ENCODE measurements around the gene CHAC1. TPM values are rescaled to one million over a fixed set of nuclear protein-coding genes. Genes with fewer than 3 reads are reported as not detected.
"Not testable (repeated sequence)": the region's sequence is repeated elsewhere in the genome, so short reads cannot be mapped to it uniquely, and the experiment has no call there.

The CHAC1 gene
- total RNA-seq, 5 donors from 2014 or later (not counting 1 experiment from before 2014, with no cell fraction given): 0.44 to 7.5 (median 7.2) TPM

DNA sequence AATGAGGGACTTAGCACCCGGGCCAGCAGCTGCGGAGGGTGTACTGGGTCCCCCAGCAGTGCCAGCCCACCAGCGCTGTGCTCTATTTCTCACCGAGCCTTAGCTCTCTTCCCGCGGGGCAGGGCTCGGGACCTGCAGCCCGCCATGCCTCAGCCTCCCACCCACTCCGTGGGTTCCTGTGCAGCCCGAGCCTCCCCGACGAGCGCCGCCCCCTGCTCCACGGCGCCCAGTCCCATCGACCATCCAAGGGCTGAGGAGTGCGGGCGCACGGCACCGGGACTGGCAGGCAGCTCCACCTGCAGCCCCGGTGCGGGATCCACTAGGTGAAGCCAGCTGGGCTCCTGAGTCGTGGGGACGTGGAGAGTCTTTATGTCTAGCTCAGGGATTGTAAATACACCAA lies 8.5 kb downstream of the CHAC1 start:
- H3K4me1 ChIP-seq (ENCODE audit: control insufficient read depth in 1 of 2, extremely low read depth in 1 of 2, insufficient read depth in 2 of 2, low read length in 2 of 2); DNase-seq; H3K27ac ChIP-seq (ENCODE audit: low read length); H3K36me3 Mint-ChIP-seq; H3K4me3 ChIP-seq (ENCODE audit: control insufficient read depth in 1 of 2, extremely low read depth in 1 of 2, low read length in 1 of 2); H3K9me3 ChIP-seq; H3K27me3 Mint-ChIP-seq; H3K27ac Mint-ChIP-seq; POLR2A ChIA-PET; CTCF ChIA-PET; H3K4me3 Mint-ChIP-seq; H3K4me1 Mint-ChIP-seq; ATAC-seq (replicated peaks in 1 of 4); H3K36me3 ChIP-seq (ENCODE audit: control insufficient read depth in 2 of 2, extremely low read depth in 1 of 2, insufficient read depth in 1 of 2, low read length in 1 of 2); H3K9me3 Mint-ChIP-seq: not testable (repeated sequence)
- H3K27me3 ChIP-seq (replicated peaks in 1 of 2; ENCODE audit: control insufficient read depth in 2 of 2, extremely low read depth in 1 of 2, insufficient read depth in 2 of 2, low read length in 1 of 2): peaks cover 0 to 26% of the 10 kb centered on the region in 2 experiments
- 88% methylated on average over 24 of the region's 25 CpGs for WGBS (ENCODE audit: insufficient coverage)

DNA sequence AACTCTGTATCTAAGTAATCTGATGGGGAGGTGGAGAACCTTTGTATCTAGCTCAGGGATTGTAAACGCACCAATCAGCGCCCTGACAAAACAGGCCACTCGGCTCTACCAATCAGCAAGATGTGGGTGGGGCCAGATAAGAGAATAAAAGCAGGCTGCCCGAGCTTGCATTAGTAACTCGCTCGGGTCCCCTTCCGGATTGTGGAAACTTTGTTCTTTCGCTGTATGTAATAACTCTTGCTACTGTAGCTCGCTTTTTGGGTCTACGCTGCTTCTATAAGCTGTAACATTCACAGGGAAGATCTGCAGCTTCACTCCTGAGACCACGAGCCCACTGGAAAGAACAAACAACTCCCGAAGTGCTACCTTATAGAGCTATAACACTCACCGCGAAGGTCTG lies 9.0 kb downstream of the CHAC1 start:
- H3K4me3 Mint-ChIP-seq; H3K36me3 Mint-ChIP-seq; H3K9me3 Mint-ChIP-seq; H3K36me3 ChIP-seq (ENCODE audit: control insufficient read depth in 2 of 2, extremely low read depth in 1 of 2, insufficient read depth in 1 of 2, low read length in 1 of 2); H3K4me1 Mint-ChIP-seq; H3K4me3 ChIP-seq (ENCODE audit: control insufficient read depth in 1 of 2, extremely low read depth in 1 of 2, low read length in 1 of 2); POLR2A ChIA-PET; H3K27ac ChIP-seq (ENCODE audit: low read length); ATAC-seq (replicated peaks in 1 of 4); H3K27ac Mint-ChIP-seq; H3K4me1 ChIP-seq (ENCODE audit: control insufficient read depth in 1 of 2, extremely low read depth in 1 of 2, insufficient read depth in 2 of 2, low read length in 2 of 2); H3K9me3 ChIP-seq; DNase-seq; H3K27me3 Mint-ChIP-seq: not testable (repeated sequence)
- WGBS (ENCODE audit: insufficient coverage): 91% methylated on average over 11 of the region's 14 CpGs
- H3K27me3 ChIP-seq (replicated peaks in 1 of 2; ENCODE audit: control insufficient read depth in 2 of 2, extremely low read depth in 1 of 2, insufficient read depth in 2 of 2, low read length in 1 of 2): peaks cover 0 to 26% of the 10 kb centered on the region in 2 experiments
- CTCF ChIA-PET: interaction anchor here in 1 of 2 donors (0.5 kb wide), 1 partner anchor 283 kb away, joined by 3 read pairs; no protein-coding TSS in a partner anchor

DNA sequence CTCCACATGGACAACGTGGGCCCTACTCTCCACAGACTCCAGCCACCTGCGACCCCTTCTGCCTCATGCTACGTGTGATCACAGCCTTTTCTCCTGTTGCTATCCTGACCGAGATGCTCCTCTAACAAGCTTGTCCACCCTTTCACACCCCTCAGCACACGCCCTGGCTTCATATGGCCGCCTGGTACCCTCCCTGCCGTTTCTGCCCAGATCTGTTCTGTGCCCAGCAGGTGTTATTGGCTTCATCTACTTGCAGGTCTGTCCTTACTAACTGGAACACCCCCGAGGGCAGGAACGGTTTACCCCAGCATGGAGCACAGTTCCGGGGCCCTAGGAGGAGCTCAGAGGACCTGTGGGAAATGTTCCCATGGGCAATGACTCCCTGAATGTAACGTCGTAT lies 9.9 kb downstream of the CHAC1 start:
- Histone ChIP-seq H3K27me3 (replicated peaks in 1 of 2; ENCODE audit: control insufficient read depth in 2 of 2, extremely low read depth in 1 of 2, insufficient read depth in 2 of 2, low read length in 1 of 2) (peaks cover 0 to 20% of the 10 kb centered on the region in 2 experiments), H3K9me3 (no peaks in the 10 kb centered on the region), H3K27ac (ENCODE audit: low read length) (no peak overlapping the region), H3K4me1 (ENCODE audit: control insufficient read depth in 1 of 2, extremely low read depth in 1 of 2, insufficient read depth in 2 of 2, low read length in 2 of 2) (no peaks in the 10 kb centered on the region), H3K36me3 (ENCODE audit: control insufficient read depth in 2 of 2, extremely low read depth in 1 of 2, insufficient read depth in 1 of 2, low read length in 1 of 2) (no peaks in the 10 kb centered on the region), H3K4me3 (ENCODE audit: control insufficient read depth in 1 of 2, extremely low read depth in 1 of 2, low read length in 1 of 2) (no peak overlapping the region)
- H3K36me3 Mint-ChIP-seq: no peaks in the 10 kb centered on the region
- POLR2A ChIA-PET: no interaction called here
- no peak for DNase-seq
- no peak for ATAC-seq (replicated peaks in 1 of 4)
- CTCF ChIA-PET: no interaction called here
- H3K27me3 Mint-ChIP-seq: peaks cover 4 to 7% of the 10 kb centered on the region in 2 donors
- no peaks in the 10 kb centered on the region for H3K9me3 Mint-ChIP-seq
- peaks cover 0 to 6% (median 0%) of the 10 kb centered on the region in 3 donors for H3K4me1 Mint-ChIP-seq
- H3K4me3 Mint-ChIP-seq: no peak overlapping the region
- H3K27ac Mint-ChIP-seq: no peak overlapping the region
- 79% methylated on average over 9 of the region's 12 CpGs for WGBS (ENCODE audit: insufficient coverage)

DNA sequence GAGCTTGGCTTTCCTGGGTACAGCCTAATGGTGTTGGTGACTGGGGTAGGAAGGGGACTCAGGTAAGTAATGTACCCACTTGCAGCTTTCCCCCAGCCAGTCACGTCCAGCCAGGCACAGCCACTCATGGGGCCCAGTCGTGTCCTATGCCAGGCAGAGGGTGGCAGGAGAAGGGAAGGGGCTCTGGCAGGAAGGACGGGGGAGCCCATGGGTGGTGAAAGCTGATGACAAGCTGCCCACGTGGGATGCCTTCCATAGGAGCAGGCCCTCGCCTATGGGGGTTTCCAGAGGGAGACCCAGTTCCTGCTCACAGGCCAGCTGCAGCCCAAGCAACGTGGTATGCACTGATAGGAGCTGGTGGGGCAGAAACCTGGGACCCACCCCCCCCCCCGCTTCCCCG lies 10.7 kb downstream of the CHAC1 start:
- POLR2A ChIA-PET: interaction anchor here in 1 of 2 donors (0.7 kb wide), 1 partner anchor 69 kb away, joined by 4 read pairs; no protein-coding TSS in a partner anchor
- peaks cover 4 to 7% of the 10 kb centered on the region in 2 donors for H3K27me3 Mint-ChIP-seq
- WGBS (ENCODE audit: insufficient coverage): 82% methylated on average over 3 of the region's 8 CpGs
- no peaks in the 10 kb centered on the region for H3K4me1 ChIP-seq (ENCODE audit: control insufficient read depth in 1 of 2, extremely low read depth in 1 of 2, insufficient read depth in 2 of 2, low read length in 2 of 2)
- no peak overlapping the region for H3K4me3 Mint-ChIP-seq
- no peaks in the 10 kb centered on the region for H3K36me3 Mint-ChIP-seq
- H3K27ac Mint-ChIP-seq: no peak overlapping the region
- CTCF ChIA-PET: interaction anchor here in 1 of 2 donors (0.5 to 0.6 kb wide), 2 partner anchors 11 to 176 kb away, joined by 3 to 6 read pairs; no protein-coding TSS in a partner anchor
- ATAC-seq (replicated peaks in 1 of 4) (no peak), DNase-seq (no peak)
- no peak overlapping the region for H3K27ac ChIP-seq (ENCODE audit: low read length)
- H3K4me1 Mint-ChIP-seq: peaks cover 0 to 6% (median 0%) of the 10 kb centered on the region in 3 donors
- no peaks in the 10 kb centered on the region for H3K9me3 ChIP-seq
- no peak overlapping the region for H3K4me3 ChIP-seq (ENCODE audit: control insufficient read depth in 1 of 2, extremely low read depth in 1 of 2, low read length in 1 of 2)
- H3K9me3 Mint-ChIP-seq: no peaks in the 10 kb centered on the region
- peaks cover 0 to 16% of the 10 kb centered on the region in 2 experiments for H3K27me3 ChIP-seq (replicated peaks in 1 of 2; ENCODE audit: control insufficient read depth in 2 of 2, extremely low read depth in 1 of 2, insufficient read depth in 2 of 2, low read length in 1 of 2)
- no peaks in the 10 kb centered on the region for H3K36me3 ChIP-seq (ENCODE audit: control insufficient read depth in 2 of 2, extremely low read depth in 1 of 2, insufficient read depth in 1 of 2, low read length in 1 of 2)

DNA sequence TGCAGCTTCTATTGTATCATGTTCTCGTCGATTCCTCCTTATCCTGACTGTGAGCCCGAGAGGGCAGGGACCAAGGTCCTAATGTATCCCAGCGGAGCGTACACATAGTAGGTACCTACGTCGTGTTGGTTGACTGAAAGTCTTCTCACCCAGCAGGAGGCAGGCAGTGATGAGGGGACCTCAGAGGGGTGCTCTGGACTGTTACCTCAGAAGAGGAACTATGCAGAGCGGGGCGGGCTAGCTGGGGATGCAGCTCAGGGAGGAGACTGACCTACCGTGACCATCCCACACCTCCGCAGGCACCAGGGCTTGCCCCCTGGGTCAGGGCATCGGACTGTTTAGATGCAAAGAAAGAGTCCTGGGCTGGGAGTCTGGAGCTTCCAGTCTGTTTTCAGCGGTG lies 11.4 kb downstream of the CHAC1 start:
- Histone ChIP-seq H3K27me3 (replicated peaks in 1 of 2; ENCODE audit: control insufficient read depth in 2 of 2, extremely low read depth in 1 of 2, insufficient read depth in 2 of 2, low read length in 1 of 2) (peaks cover 0 to 12% of the 10 kb centered on the region in 2 experiments), H3K36me3 (ENCODE audit: control insufficient read depth in 2 of 2, extremely low read depth in 1 of 2, insufficient read depth in 1 of 2, low read length in 1 of 2) (no peaks in the 10 kb centered on the region), H3K4me1 (ENCODE audit: control insufficient read depth in 1 of 2, extremely low read depth in 1 of 2, insufficient read depth in 2 of 2, low read length in 2 of 2) (no peaks in the 10 kb centered on the region), H3K9me3 (no peaks in the 10 kb centered on the region), H3K4me3 (ENCODE audit: control insufficient read depth in 1 of 2, extremely low read depth in 1 of 2, low read length in 1 of 2) (no peak overlapping the region), H3K27ac (ENCODE audit: low read length) (no peak overlapping the region)
- Mint-ChIP-seq H3K9me3 (no peaks in the 10 kb centered on the region), H3K4me3 (no peak overlapping the region), H3K4me1 (peaks cover 0 to 6% (median 0%) of the 10 kb centered on the region in 3 donors), H3K27me3 (peaks cover 4 to 7% of the 10 kb centered on the region in 2 donors), H3K36me3 (no peaks in the 10 kb centered on the region), H3K27ac (no peak overlapping the region)
- CTCF ChIA-PET: interaction anchor here (0.5 to 0.6 kb wide), 2 partner anchors 53 to 176 kb away, joined by 3 read pairs; no protein-coding TSS in a partner anchor
- WGBS (ENCODE audit: insufficient coverage): 75% methylated on average over 10 of the region's 13 CpGs
- no peak for ATAC-seq (replicated peaks in 1 of 4)
- POLR2A ChIA-PET: no interaction called here
- no peak for DNase-seq

DNA sequence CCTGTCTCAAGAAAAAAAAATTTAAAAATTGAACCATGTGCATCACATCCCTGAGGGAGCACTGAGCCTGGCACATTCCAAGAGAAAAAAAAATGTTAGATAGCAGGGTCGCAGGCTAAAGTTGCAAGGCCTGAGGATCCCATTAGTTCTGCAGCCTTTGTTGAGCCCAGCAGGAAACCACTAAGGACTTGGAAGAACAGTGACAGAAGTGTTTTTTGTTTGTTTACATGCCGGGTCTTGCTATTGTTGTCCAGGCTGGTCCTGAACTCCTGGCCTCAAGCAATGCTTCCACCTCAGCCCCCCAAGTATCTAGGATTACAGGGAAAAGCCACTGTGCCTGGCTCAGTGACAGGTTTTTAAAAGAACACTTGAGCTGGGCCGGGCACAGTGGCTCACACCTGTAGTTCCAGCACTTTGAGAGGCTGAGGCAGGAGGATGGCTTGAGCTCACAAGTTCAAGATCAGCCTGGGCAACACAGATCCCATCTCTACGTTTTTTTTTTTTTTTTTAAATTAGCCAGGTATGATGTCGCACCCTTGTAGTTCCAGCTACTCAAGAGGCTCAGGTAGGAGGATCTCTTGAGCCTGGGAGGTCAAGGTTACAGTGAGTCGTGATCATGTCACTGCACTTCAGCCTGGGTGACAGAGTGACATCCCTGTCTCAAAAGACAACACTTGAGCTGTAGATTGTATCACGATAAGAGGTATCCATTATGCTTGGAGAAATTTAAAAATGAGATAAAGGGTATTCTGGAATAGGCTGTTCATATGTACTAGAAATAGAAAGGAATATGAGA lies 15.2 kb downstream of the CHAC1 start:
- Histone ChIP-seq H3K27me3 (replicated peaks in 1 of 2; ENCODE audit: control insufficient read depth in 2 of 2, extremely low read depth in 1 of 2, insufficient read depth in 2 of 2, low read length in 1 of 2) (peaks cover 0 to 6% of the 10 kb centered on the region in 2 experiments), H3K36me3 (ENCODE audit: control insufficient read depth in 2 of 2, extremely low read depth in 1 of 2, insufficient read depth in 1 of 2, low read length in 1 of 2) (no peaks in the 10 kb centered on the region), H3K4me1 (ENCODE audit: control insufficient read depth in 1 of 2, extremely low read depth in 1 of 2, insufficient read depth in 2 of 2, low read length in 2 of 2) (no peaks in the 10 kb centered on the region), H3K4me3 (ENCODE audit: control insufficient read depth in 1 of 2, extremely low read depth in 1 of 2, low read length in 1 of 2) (no peak overlapping the region), H3K9me3 (no peaks in the 10 kb centered on the region), H3K27ac (ENCODE audit: low read length) (no peak overlapping the region)
- 76% methylated on average over 4 of the region's 7 CpGs for WGBS (ENCODE audit: insufficient coverage)
- H3K4me1 Mint-ChIP-seq: peaks cover 0 to 11% (median 3%) of the 10 kb centered on the region in 3 donors
- ATAC-seq (replicated peaks in 1 of 4) (no peak), DNase-seq (no peak)
- no peak overlapping the region for H3K27ac Mint-ChIP-seq
- H3K9me3 Mint-ChIP-seq: no peaks in the 10 kb centered on the region
- POLR2A ChIA-PET: interaction anchor here (0.6 kb wide), 2 partner anchors 19 to 262 kb away, joined by 4 to 5 read pairs; partner anchors contain the start of gene EXD1 (in 1 of the 2)
- no peaks in the 10 kb centered on the region for H3K36me3 Mint-ChIP-seq
- no peak overlapping the region for H3K4me3 Mint-ChIP-seq
- peaks cover 0 to 2% of the 10 kb centered on the region in 2 donors for H3K27me3 Mint-ChIP-seq
- CTCF ChIA-PET: interaction anchor here in 1 of 2 donors (0.6 to 1.0 kb wide), 2 partner anchors 26 to 354 kb away, joined by 4 to 5 read pairs; no protein-coding TSS in a partner anchor

All from T-cell (primary cell).